ENCODE data around the gene GRAMD2B.
A peak's percentile ranks its signal among the peaks of the same experiment; 100 is the strongest.
"Not testable (repeated sequence)": the region's sequence is repeated elsewhere in the genome, so short reads cannot be mapped to it uniquely, and the experiment has no call there.

The GRAMD2B gene

GRCh38 chr5:126422994-126423788 is at the start of gene GRAMD2B:
Gene GRAMD2B, plus strand, starts transcription at chr5:126423409. Its CDS starts 198 bp downstream, at chr5:126423607.
- DNase-seq (ENCODE audit: low read depth): peak; percentile 52

- no peak for DNase-seq (ENCODE audit: low read depth)
Observed at GRCh38 chr5:126374109-126374416, 49.1 kb upstream of the GRAMD2B start.

GRCh38 chr5:126376443-126376842 is 46.8 kb upstream of the GRAMD2B start:
- DNase-seq (ENCODE audit: low read depth): no peak

- DNase-seq (ENCODE audit: low read depth): no peak
Observed at GRCh38 chr5:126377424-126377823, 45.8 kb upstream of the GRAMD2B start.

GRCh38 chr5:126380316-126380715 is 42.9 kb upstream of the GRAMD2B start:
- DNase-seq (ENCODE audit: low read depth): not testable (repeated sequence)

- no peak for DNase-seq (ENCODE audit: low read depth)
Observed at GRCh38 chr5:126383246-126383645, 40.0 kb upstream of the GRAMD2B start.

GRCh38 chr5:126383776-126384175 is 39.4 kb upstream of the GRAMD2B start:
- no peak for DNase-seq (ENCODE audit: low read depth)

GRCh38 chr5:126384985-126385384 is 38.2 kb upstream of the GRAMD2B start:
- DNase-seq (ENCODE audit: low read depth): no peak

GRCh38 chr5:126385524-126386502 is 37.4 kb upstream of the GRAMD2B start:
- no peak for DNase-seq (ENCODE audit: low read depth)

GRCh38 chr5:126389179-126389578 is 34.0 kb upstream of the GRAMD2B start:
- DNase-seq (ENCODE audit: low read depth): no peak

GRCh38 chr5:126390051-126390450 is 33.2 kb upstream of the GRAMD2B start:
- no peak for DNase-seq (ENCODE audit: low read depth)

- no peak for DNase-seq (ENCODE audit: low read depth)
Observed at GRCh38 chr5:126391386-126391785, 31.8 kb upstream of the GRAMD2B start.

GRCh38 chr5:126394211-126394788 is 28.9 kb upstream of the GRAMD2B start:
- DNase-seq (ENCODE audit: low read depth): no peak

GRCh38 chr5:126395198-126395597 is 28.0 kb upstream of the GRAMD2B start:
- DNase-seq (ENCODE audit: low read depth): no peak

- DNase-seq (ENCODE audit: low read depth): no peak
Observed at GRCh38 chr5:126395605-126396004, 27.6 kb upstream of the GRAMD2B start.

GRCh38 chr5:126396721-126397120 is 26.5 kb upstream of the GRAMD2B start:
- not testable (repeated sequence) for DNase-seq (ENCODE audit: low read depth)

GRCh38 chr5:126398791-126399190 is 24.4 kb upstream of the GRAMD2B start:
- no peak for DNase-seq (ENCODE audit: low read depth)

- no peak for DNase-seq (ENCODE audit: low read depth)
Observed at GRCh38 chr5:126400621-126401251, 22.5 kb upstream of the GRAMD2B start.

- no peak for DNase-seq (ENCODE audit: low read depth)
Observed at GRCh38 chr5:126402621-126403555, 20.3 kb upstream of the GRAMD2B start.

- DNase-seq (ENCODE audit: low read depth): no peak
Observed at GRCh38 chr5:126403876-126404275, 19.3 kb upstream of the GRAMD2B start.

GRCh38 chr5:126410623-126411022 is 12.6 kb upstream of the GRAMD2B start:
- no peak for DNase-seq (ENCODE audit: low read depth)
